ENCODE data around the gene LDLRAD4.

DNA sequence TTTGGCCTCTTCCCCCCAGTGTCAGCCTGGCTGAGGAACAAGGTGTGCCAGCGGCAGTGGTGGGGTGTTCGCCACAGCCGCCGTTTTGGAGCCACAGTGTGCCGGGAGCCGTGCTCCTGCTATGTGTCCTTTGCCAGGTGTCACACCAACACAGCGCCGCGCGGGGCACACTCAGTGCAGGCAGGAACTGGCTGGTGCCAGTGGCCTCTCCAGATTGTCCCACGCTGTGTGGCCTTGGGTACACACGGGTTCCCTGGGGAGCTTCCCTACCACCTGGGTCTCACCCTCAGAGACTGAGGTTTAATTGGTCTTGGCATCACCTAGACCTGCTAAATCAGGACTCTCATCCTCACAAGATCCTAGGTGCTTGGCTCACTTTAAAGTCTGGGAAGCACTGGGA lies 171.6 kb downstream of the LDLRAD4 start:
- TF ChIP-seq, protein P1, sequence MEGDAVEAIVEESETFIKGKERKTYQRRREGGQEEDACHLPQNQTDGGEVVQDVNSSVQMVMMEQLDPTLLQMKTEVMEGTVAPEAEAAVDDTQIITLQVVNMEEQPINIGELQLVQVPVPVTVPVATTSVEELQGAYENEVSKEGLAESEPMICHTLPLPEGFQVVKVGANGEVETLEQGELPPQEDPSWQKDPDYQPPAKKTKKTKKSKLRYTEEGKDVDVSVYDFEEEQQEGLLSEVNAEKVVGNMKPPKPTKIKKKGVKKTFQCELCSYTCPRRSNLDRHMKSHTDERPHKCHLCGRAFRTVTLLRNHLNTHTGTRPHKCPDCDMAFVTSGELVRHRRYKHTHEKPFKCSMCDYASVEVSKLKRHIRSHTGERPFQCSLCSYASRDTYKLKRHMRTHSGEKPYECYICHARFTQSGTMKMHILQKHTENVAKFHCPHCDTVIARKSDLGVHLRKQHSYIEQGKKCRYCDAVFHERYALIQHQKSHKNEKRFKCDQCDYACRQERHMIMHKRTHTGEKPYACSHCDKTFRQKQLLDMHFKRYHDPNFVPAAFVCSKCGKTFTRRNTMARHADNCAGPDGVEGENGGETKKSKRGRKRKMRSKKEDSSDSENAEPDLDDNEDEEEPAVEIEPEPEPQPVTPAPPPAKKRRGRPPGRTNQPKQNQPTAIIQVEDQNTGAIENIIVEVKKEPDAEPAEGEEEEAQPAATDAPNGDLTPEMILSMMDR (IDR thresholded peaks at IDR 0.05) = no peak
- TF ChIP-seq POLR2A (IDR thresholded peaks at IDR 0.05) = no peak

All from lower leg skin (tissue), 3 donors.